Lung (tissue), 16 donors: Measurements from ENCODE around the gene RPL11. TPM values are rescaled to one million over a fixed set of nuclear protein-coding genes. Genes with fewer than 3 reads are reported as not detected.

Experiments used
- ATAC-seq: fragments of 200-7000 bp; cut with Tn5 transposase; one replicate; pipeline ENCODE4 v1.9.1; 2020; ENCODE audit warnings: moderate number of reproducible peaks; ENCODE audit not compliant: insufficient read depth, low FRiP score
- DNase-seq, 3 donors: peaks; one replicate each; pipeline ENCODE4 v3.0.0-alpha.2; 2013 to 2017
- H3K27ac ChIP-seq, 2 donors: one replicate each; pipeline ENCODE4 v1.5.1; 2013; ENCODE audit warnings: mild to moderate bottlenecking in 2 of 2, moderate library complexity in 2 of 2, control low read depth in 1 of 2, inconsistent platforms in 1 of 2, low read depth in 1 of 2, low read length in 1 of 2
- H3K27me3 ChIP-seq, 3 donors: one replicate each; pipeline ENCODE4 v1.5.1; 2013; ENCODE audit warnings: low read length in 2 of 3; ENCODE audit not compliant: control insufficient read depth in 3 of 3, insufficient read depth in 3 of 3
- H3K36me3 ChIP-seq, 4 donors: one replicate each; pipeline ENCODE4 v1.5.1; 2013; ENCODE audit warnings: low read length in 4 of 4, mild to moderate bottlenecking in 1 of 4, moderate library complexity in 1 of 4; ENCODE audit not compliant: control insufficient read depth in 4 of 4, insufficient read depth in 4 of 4
- H3K4me1 ChIP-seq, 5 donors: one replicate each; pipeline ENCODE4 v1.5.1; 2013; ENCODE audit warnings: low read length in 5 of 5, mild to moderate bottlenecking in 2 of 5, moderate library complexity in 1 of 5; ENCODE audit not compliant: control insufficient read depth in 5 of 5, insufficient read depth in 5 of 5
- H3K4me3 ChIP-seq: one replicate; pipeline ENCODE4 v1.5.1; 2013; ENCODE audit warnings: mild to moderate bottlenecking, control low read depth, moderate library complexity
- H3K9ac ChIP-seq, 2 donors: one replicate each; pipeline ENCODE4 v1.5.1; 2013; ENCODE audit warnings: low read length in 2 of 2, control low read depth in 1 of 2; ENCODE audit not compliant: insufficient read depth in 1 of 2
- H3K9me3 ChIP-seq, 4 donors: one replicate each; pipeline ENCODE4 v1.5.1; 2013; ENCODE audit warnings: low read length in 3 of 4, mild to moderate bottlenecking in 1 of 4, moderate library complexity in 1 of 4; ENCODE audit not compliant: control insufficient read depth in 4 of 4, insufficient read depth in 3 of 4
- WGBS, 2 donors: extraction: QIAGEN DNeasy Blood & Tissue Kit; methylation state at CpG; one replicate each; pipeline ENCODE4 v1.1.7; 2013; 5-methylcytosine and 5-hydroxymethylcytosine counted together
- long read RNA-seq, 5 donors: transcript quantifications; one replicate each; lab custom pipeline, GENCODE V29; 2026
- polyA plus RNA-seq, 2 donors: library from polyadenylated mRNA; stranded (reverse); fragments of 200-250 nt; gene quantifications; one replicate each; pipeline ENCODE4 v1.2.1, GENCODE V29; 2013
- total RNA-seq, 2 donors: library from RNA; depleted of rRNA in 1 of 2; stranded (reverse); fragments of >200 nt in 1 of 2; gene quantifications; one replicate each; pipeline ENCODE4 v1.2.1, GENCODE V29; 2014 to 2021
- TF ChIP-seq, protein P1 (sequence below): IDR thresholded peaks from 2 replicates; pipeline ENCODE4 v1.5.1; 2012; ENCODE audit warnings: mild to moderate bottlenecking; ENCODE audit errors: control extremely low read depth, extremely low read depth
- donor health status: control.
- donor health status: control.
- donor health status: Bipolar disorder and iron deficiency.
- donor health status: healthy.
- donor health status: DM: yes; HTN: yes; CAD: no.

RPL11 gene
- total RNA-seq: 1,000 to 10,000 TPM in 1 of 2 donors, 100 to 1,000 TPM in 1; 775 to 1,368 TPM
- 1,000 to 10,000 TPM; 1,517 to 3,087 TPM for polyA plus RNA-seq
- long read RNA-seq, donor 1, transcript RPL11-206 (6 exons, 1,017 nt): major isoform, 1,004 of 2,721 reads
- long read RNA-seq, donor 1, transcript RPL11-203 (5 exons, 879 nt): minor isoform, 264 of 2,721 reads
- long read RNA-seq, donor 1, transcript RPL11-201 (6 exons, 660 nt): minor isoform, 158 of 2,721 reads
- long read RNA-seq, donor 1, transcript RPL11-205 (4 exons, 539 nt): minor isoform, 25 of 2,721 reads
- long read RNA-seq, donor 1, partial matches to known transcripts: 1,200 of 2,721 reads
- long read RNA-seq, donor 1, other reads (novel, unspliced or antisense): 69 of 2,721 reads
- long read RNA-seq, donor 2, transcript RPL11-206 (6 exons, 1,017 nt): major isoform, 573 of 1,396 reads
- long read RNA-seq, donor 2, transcript RPL11-205 (4 exons, 539 nt): minor isoform, 14 of 1,396 reads
- long read RNA-seq, donor 2, transcript RPL11-203 (5 exons, 879 nt): minor isoform, 190 of 1,396 reads
- long read RNA-seq, donor 2, transcript RPL11-201 (6 exons, 660 nt): minor isoform, 90 of 1,396 reads
- long read RNA-seq, donor 2, partial matches to known transcripts: 485 of 1,396 reads
- long read RNA-seq, donor 2, other reads (novel, unspliced or antisense): 42 of 1,396 reads
- long read RNA-seq, donor 3, transcript RPL11-206 (6 exons, 1,017 nt): major isoform, 780 of 1,883 reads
- long read RNA-seq, donor 3, transcript RPL11-201 (6 exons, 660 nt): minor isoform, 155 of 1,883 reads
- long read RNA-seq, donor 3, transcript RPL11-205 (4 exons, 539 nt): minor isoform, 16 of 1,883 reads
- long read RNA-seq, donor 3, transcript RPL11-203 (5 exons, 879 nt): minor isoform, 180 of 1,883 reads
- long read RNA-seq, donor 3, partial matches to known transcripts: 678 of 1,883 reads
- long read RNA-seq, donor 3, other reads (novel, unspliced or antisense): 73 of 1,883 reads
- long read RNA-seq, donor 4, transcript RPL11-203 (5 exons, 879 nt): minor isoform, 189 of 1,615 reads
- long read RNA-seq, donor 4, transcript RPL11-201 (6 exons, 660 nt): minor isoform, 70 of 1,615 reads
- long read RNA-seq, donor 4, transcript RPL11-205 (4 exons, 539 nt): minor isoform, 18 of 1,615 reads
- long read RNA-seq, donor 4, transcript RPL11-206 (6 exons, 1,017 nt): major isoform, 620 of 1,615 reads
- long read RNA-seq, donor 4, partial matches to known transcripts: 666 of 1,615 reads
- long read RNA-seq, donor 4, other reads (novel, unspliced or antisense): 51 of 1,615 reads
- long read RNA-seq, donor 5, transcript RPL11-201 (6 exons, 660 nt): minor isoform, 203 of 3,093 reads
- long read RNA-seq, donor 5, transcript RPL11-203 (5 exons, 879 nt): minor isoform, 389 of 3,093 reads
- long read RNA-seq, donor 5, transcript RPL11-205 (4 exons, 539 nt): minor isoform, 19 of 3,093 reads
- long read RNA-seq, donor 5, transcript RPL11-206 (6 exons, 1,017 nt): major isoform, 1,255 of 3,093 reads
- long read RNA-seq, donor 5, partial matches to known transcripts: 1,116 of 3,093 reads
- long read RNA-seq, donor 5, other reads (novel, unspliced or antisense): 110 of 3,093 reads

GRCh38 chr1:23691499-23692307 lies at the start of gene RPL11:
Gene RPL11 (plus strand): TSS chr1:23691806. CDS start chr1:23691824, 18 bp downstream.
- no peaks in the 10 kb centered on the region for H3K9me3 ChIP-seq
- peaks cover 2 to 19% (median 16%) of the 10 kb centered on the region in 5 donors for H3K4me1 ChIP-seq
- H3K9ac ChIP-seq: peak within 1 kb of the TSS; percentile 90 to 100
- TF ChIP-seq, protein P1, sequence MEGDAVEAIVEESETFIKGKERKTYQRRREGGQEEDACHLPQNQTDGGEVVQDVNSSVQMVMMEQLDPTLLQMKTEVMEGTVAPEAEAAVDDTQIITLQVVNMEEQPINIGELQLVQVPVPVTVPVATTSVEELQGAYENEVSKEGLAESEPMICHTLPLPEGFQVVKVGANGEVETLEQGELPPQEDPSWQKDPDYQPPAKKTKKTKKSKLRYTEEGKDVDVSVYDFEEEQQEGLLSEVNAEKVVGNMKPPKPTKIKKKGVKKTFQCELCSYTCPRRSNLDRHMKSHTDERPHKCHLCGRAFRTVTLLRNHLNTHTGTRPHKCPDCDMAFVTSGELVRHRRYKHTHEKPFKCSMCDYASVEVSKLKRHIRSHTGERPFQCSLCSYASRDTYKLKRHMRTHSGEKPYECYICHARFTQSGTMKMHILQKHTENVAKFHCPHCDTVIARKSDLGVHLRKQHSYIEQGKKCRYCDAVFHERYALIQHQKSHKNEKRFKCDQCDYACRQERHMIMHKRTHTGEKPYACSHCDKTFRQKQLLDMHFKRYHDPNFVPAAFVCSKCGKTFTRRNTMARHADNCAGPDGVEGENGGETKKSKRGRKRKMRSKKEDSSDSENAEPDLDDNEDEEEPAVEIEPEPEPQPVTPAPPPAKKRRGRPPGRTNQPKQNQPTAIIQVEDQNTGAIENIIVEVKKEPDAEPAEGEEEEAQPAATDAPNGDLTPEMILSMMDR: peak; percentile 78
- no peaks in the 10 kb centered on the region for H3K27me3 ChIP-seq
- H3K4me3 ChIP-seq: peak within 1 kb of the TSS; percentile 85
- DNase-seq (peak; percentile 95 to 98 (median 96)), ATAC-seq (peak; percentile 99)
- WGBS, 2 donors: 0 to 1% methylated on average over 45 of the region's 45 CpGs
- H3K27ac ChIP-seq: peak within 1 kb of the TSS; percentile 62 to 90
- H3K36me3 ChIP-seq: peaks cover 26 to 43% (median 31%) of the 10 kb centered on the region in 4 donors

GRCh38 chr1:23643736-23644554 lies 47.7 kb upstream of the RPL11 start:
- Histone ChIP-seq H3K4me1 (no peaks in the 10 kb centered on the region), H3K27ac (no peak overlapping the region), H3K9ac (no peak overlapping the region), H3K9me3 (no peaks in the 10 kb centered on the region), H3K27me3 (no peaks in the 10 kb centered on the region), H3K4me3 (no peak overlapping the region), H3K36me3 (no peaks in the 10 kb centered on the region)
- DNase-seq (peak in 1 of 3 donors; percentile 21), ATAC-seq (no peak)
- TF ChIP-seq, protein P1: no peak
- 63 to 78% methylated on average over 7 of the region's 7 CpGs for WGBS, 2 donors
